ENCODE measurements around the gene PITX1.

DNA sequence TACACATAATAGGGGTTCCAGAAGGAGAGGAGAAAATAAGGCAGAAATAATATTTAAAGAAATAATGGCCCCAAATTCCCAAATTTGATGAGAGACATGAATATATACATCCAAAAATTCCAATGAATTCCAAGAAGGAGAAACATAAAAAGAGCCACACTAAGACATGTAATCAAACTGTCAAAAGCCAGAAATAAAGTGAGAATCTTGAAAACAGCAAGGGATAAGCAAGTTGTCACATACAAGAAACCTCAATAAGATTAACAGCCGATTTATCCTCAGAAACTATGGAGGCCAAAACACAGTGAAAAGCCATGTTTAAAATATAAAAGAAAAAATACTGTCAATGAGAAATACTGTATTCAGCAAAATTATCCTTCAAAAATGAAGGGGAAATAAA lies 51.8 kb downstream of the PITX1 start:
- TF ChIP-seq CTCF (IDR thresholded peaks at IDR 0.05; ENCODE audit: insufficient read depth, low read length, poor library complexity, severe bottlenecking) (no peak), EZH2phosphoT487 (conservative IDR thresholded peaks at IDR 0.05; ENCODE audit: low read length) (no peak)
